HG02840 (cell line): Measurements from ENCODE around the gene PLA2G15.
"Not testable (repeated sequence)": the region's sequence is repeated elsewhere in the genome, so short reads cannot be mapped to it uniquely, and the experiment has no call there.

ENCODE experiments used
- ATAC-seq: cut with Tn5 transposase; IDR thresholded peaks from one replicate; pipeline ENCODE4 v1.9.1; 2021; ENCODE audit warnings: mild to moderate bottlenecking, moderate library complexity, moderate number of reproducible peaks; ENCODE audit not compliant: unreplicated experiment, low FRiP score

PLA2G15 gene

DNA sequence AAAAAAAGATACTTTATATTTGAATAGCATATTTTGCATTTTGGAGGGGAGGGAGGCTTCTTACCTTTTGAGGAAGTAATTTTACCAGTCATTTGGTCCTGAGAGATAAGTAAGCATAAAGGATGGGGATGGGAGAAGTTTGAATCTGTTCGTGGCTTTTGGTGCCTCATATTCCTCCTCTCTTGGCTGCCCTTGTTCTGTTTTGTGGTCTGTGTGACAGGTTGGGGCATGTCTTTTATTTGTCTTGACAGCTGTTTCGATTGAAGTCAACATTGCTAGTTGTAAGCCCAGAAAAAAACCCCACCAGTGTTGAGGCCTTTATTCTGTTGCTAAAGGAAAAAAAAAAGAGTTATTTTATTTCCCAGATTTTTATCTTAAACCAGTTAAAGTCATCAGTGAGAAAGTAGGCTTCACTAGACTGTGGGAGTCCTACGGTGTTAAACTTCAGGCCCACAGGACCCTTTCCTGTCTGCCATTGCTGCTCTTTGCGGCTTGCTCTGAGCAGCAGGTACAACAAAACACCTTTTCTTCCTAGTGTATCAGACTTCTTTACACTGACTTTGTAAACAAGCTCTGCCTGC is 30.5 kb downstream of the PLA2G15 start:
- ATAC-seq, result peak; percentile 61

DNA sequence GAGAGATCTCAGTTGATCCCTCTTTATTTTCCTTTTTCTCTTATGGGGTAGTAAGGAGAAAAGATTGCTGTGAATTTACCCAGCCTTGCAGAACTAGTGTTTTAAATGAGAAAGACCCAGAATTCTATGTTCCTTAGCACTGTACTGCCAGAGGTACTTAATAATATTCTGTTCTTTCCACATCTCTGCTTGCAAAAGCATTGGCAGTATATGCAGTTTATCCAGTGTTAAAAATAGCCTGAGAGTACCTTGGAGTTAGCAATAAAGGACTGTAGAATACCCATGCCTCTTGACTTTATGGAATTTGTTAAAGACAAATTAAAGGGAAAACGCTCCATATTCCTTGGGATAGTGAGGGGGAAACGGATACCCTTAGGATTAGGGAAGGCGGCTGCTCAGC is 31.1 kb downstream of the PLA2G15 start:
- no peak for ATAC-seq

DNA sequence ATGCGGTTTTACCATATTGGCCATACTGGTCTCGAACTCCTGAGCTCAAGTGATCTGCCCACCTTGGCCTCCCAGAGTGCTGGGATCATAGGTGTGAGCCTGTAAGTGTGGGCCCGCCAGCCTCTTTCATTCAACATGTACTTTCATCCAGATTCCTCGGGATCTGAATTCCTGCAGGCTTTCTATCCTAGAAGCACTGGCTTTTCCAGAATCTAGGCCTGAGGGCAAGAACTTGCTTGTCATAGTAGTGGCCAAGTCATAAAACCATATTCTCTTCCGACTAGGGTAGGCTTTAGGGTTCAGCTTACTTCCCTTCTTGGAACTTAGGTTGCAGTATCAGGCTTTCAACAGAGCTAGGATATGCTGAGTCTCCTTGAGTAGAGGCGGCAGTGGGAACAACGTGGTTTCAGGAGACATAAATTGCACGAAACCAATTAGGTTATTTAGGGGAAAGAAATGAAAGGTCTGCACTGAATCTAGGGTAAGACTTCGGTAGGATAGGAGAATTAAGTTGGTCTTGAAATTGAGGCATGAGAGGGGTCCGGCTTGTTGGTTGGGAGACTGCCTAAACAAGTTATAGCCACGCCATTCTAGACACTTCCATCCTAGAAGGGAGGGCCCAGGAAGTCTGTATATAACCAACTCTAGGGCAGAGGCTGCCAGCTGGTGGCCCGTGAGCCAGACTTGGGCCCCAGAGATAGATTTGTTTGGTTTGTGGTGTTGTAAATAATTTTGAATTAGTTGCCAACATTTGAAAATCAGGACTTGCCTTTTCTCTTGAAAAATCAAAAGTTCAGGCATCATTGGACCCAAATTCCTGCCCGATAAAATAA is 34.8 kb downstream of the PLA2G15 start:
- ATAC-seq, result no peak

DNA sequence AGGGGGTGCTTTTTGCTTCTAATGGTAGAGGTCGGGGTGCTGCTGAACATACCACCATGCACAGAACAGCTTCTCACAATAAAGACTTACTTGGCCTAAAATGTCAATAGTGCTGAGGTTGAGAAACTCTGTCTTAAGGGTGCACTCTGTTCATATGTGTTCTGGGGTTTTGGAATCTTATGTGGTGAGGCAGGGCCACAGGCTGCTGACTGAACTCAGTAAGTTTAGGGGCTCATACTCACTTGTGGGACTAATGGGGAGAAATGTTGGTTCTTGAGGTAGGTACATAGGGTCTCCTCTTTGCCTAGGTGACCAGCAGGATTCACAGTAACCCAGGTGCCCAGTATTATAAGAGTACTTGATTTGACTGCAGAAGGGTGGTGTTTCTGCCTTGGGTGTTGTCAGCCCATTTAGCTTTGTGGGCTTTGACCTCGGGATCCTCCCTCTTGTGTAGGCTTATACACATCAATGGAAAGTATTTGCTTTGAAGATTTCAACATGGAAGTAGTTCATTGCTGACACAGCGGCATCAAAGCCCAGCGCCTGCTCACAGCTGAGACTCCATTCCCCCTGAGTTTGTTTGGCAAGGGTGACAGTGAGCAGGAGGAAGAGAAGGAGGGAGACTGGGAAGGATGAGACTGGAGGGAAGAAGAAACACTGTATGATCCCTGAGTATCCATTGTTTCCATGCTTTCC is 36.3 kb downstream of the PLA2G15 start:
- no peak for ATAC-seq

DNA sequence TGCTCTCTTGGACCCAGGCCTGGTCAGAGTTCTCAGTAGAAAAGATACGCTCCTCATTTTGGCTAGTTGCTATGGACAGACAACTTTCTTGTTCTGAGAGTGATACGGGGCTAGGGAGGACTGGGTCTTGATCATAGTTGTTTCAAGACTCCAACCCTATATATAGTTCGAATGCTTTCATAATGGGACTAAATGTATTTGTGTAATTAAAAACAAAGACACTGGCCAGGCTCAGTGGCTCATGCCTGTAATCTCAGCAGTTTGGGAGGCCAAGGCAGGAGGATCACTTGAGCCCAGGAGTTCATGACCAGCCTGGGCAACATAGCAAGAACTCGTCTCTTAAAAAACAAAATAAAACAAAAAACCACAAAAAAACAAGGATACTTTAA is 36.9 kb downstream of the PLA2G15 start:
- no peak for ATAC-seq

DNA sequence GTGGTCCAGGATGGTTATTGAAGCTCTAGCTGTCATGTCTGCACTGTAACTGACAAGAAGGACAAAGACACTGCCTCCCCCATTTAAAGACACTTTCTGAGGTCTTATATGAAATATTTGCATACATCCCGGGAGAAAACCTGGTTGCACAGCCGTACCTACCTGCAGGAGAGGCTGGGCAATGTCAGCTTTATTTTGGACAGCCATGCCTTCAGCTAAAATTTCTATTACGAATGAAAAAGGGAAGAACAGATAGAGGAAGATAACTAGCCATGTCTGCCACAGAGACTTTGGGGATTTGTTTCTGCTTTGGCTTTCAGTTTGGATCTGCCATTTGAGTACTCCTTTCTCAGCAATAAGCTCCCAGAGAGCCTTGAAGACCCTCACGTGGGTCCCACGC is 38.2 kb downstream of the PLA2G15 start:
- ATAC-seq, result no peak

GRCh38 chr16:68283801-68284598 is 38.8 kb downstream of the PLA2G15 start:
- ATAC-seq, result peak; percentile 38

- no peak for ATAC-seq
Observed at GRCh38 chr16:68284847-68285246, 39.7 kb downstream of the PLA2G15 start.

GRCh38 chr16:68285683-68286082 is 40.5 kb downstream of the PLA2G15 start:
- no peak for ATAC-seq

GRCh38 chr16:68286153-68287074 is 41.2 kb downstream of the PLA2G15 start:
- no peak for ATAC-seq

GRCh38 chr16:68287276-68288251 is 42.4 kb downstream of the PLA2G15 start:
- ATAC-seq, result no peak

DNA sequence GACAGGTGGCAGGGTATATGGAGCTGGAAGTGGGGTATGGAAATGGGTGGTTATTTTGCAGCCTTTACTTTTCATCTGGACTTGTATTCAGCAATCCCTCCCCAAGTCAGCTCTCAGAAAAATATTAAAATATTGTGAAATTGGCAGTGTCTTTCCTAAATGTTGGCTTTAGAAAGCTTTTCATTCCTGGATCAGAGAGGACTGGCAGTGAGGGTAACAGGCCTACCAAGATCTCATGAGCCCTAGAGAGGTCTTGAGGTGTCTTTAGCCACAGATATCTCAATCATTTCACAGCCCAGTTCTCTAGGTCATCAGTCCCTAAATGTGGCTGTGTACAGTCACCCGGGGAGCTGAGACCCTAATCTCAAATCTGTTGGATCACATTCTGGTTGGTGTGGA is 43.1 kb downstream of the PLA2G15 start:
- no peak for ATAC-seq

DNA sequence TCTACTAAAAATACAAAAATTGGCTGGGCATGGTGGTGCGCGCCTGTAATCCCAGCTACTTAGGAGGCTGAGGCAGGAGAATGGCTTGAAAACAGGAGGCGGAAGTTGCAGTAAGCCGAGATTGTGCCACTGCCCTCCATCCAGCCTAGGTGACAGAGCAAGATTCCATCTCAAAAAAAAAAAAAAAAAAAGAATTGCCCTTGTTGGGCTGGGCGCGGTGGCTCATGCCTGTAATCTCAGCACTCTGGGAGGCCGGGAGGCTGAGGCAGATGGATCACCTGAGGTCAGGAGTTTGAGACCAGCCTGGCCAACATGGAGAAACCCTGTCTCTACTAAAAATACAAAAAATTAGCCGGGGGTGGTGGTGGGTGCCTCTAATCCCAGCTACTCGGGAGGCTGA is 43.6 kb downstream of the PLA2G15 start:
- not testable (repeated sequence) for ATAC-seq

DNA sequence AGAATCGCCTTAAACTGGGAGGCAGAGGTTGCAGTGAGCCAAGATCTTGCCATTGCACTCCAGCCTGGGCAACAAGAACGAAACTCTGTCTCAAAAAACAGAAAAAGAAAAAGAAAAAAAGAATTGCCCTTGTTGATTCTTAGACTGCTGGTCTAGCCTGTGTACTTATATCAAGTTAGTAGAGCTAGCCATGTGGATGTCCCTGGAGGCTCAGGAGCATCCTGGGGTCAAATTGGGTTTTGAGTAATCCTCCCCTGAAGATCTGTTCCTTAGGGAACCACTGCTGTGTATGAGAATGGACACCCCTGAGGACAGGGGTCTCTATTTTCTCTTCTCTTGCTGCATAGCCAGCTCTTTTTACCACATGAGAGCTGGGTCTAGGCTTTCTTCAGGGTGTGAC is 44.0 kb downstream of the PLA2G15 start:
- ATAC-seq, result no peak

DNA sequence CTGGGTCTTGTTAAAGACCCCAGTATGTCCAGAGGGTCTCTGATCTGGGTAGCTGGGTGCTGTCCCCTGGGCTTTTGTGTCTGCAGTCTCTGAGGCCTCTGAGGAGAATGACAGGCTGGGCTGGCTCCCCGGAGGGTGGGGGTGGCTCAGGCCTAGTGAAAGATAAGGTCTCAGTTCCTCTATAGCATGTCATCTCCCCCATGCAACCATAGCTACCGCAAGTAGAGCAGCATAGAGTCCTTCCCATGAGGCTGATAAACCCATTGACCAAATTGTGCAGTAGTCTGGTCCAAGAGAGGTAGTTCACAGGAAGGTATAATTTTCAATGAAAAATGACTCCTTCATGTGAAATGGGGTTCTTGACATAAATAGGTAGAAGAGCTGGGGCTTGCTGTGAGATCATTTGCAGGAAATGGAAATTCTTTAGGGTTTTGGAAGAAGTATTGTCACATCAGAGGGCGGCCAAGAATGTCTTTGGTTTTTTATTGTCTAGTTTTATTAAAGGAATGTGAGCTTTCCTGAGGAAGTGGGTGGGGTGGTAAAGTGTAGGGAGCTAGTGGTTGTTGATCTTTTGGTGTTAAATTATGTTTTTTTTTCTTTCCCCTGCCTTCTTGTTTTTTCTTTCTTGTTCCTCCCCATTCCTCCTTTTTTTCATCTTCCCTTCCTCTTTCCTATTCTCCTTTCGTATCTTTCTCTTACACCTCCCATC is 44.6 kb downstream of the PLA2G15 start:
- ATAC-seq, result no peak

GRCh38 chr16:68290450-68290849 is 45.3 kb downstream of the PLA2G15 start:
- no peak for ATAC-seq

DNA sequence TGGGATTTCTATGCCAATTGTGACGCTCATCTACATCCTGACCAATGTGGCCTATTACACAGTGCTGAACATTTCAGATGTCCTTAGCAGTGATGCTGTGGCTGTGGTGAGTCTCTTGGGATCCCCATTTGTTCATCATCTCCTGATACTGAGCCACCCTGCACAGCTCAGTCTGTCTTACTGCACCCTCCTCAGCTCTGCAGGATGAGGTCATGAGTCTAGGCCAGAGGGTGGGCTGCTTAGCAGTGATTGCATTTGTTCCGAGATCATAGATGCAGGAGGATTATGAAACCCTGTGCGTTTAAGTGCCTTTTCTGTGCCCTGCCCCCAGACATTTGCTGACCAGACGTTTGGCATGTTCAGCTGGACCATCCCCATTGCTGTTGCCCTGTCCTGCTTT is 46.1 kb downstream of the PLA2G15 start:
- ATAC-seq, result no peak

DNA sequence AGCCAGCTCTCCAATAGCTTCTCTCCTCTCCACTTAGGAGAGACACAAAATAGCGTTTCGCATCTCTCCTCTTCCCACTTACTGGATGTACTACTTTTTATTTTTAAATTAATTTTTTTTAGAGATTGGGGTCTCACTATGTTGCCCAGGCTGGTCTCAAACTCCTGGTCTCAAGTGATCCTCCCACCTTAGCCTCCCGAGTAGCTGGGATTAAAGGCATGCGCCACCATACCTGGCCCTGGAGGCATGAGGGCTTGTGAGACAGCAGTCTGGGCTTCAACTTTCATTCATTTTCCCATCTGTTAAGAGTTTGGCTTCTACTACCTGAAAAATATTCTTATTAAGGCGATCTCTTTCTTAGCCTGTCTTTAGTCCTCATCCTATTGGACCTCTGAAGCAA is 47.3 kb downstream of the PLA2G15 start:
- ATAC-seq, result no peak
